Astrocyte of the hippocampus (primary cell): ENCODE results near the gene MICAL3.

Experiments used
- DNase-seq: peaks from one replicate; pipeline ENCODE4 v3.0.0; 2011; ENCODE audit warnings: low read depth, low spot score

The MICAL3 gene

GRCh38 chr22:17955590-17956379, 68.6 kb downstream of the MICAL3 start:
- no peak for DNase-seq

GRCh38 chr22:17954860-17955587, 69.3 kb downstream of the MICAL3 start:
- DNase-seq: no peak

- no peak for DNase-seq
Measured at GRCh38 chr22:17954200-17954859, 70.0 kb downstream of the MICAL3 start.

- no peak for DNase-seq
Measured at GRCh38 chr22:17953147-17953546, 71.2 kb downstream of the MICAL3 start.

GRCh38 chr22:17952273-17952801, 72.0 kb downstream of the MICAL3 start:
- DNase-seq: no peak

GRCh38 chr22:17951315-17951714, 73.0 kb downstream of the MICAL3 start:
- DNase-seq: no peak

- no peak for DNase-seq
Measured at GRCh38 chr22:17950651-17951214, 73.6 kb downstream of the MICAL3 start.

- no peak for DNase-seq
Measured at GRCh38 chr22:17949642-17950473, 74.5 kb downstream of the MICAL3 start.

- no peak for DNase-seq
Measured at GRCh38 chr22:17948101-17948500, 76.3 kb downstream of the MICAL3 start.

- no peak for DNase-seq
Measured at GRCh38 chr22:17946662-17947367, 77.5 kb downstream of the MICAL3 start.

- no peak for DNase-seq
Measured at GRCh38 chr22:17945888-17946648, 78.3 kb downstream of the MICAL3 start.

- DNase-seq: no peak
Measured at GRCh38 chr22:17945156-17945887, 79.0 kb downstream of the MICAL3 start.

GRCh38 chr22:17944256-17944655, 80.1 kb downstream of the MICAL3 start:
- DNase-seq: peak; percentile 72

GRCh38 chr22:17943533-17944249, 80.7 kb downstream of the MICAL3 start:
- DNase-seq: peak; percentile 48

GRCh38 chr22:17942721-17943120, 81.6 kb downstream of the MICAL3 start:
- no peak for DNase-seq

- no peak for DNase-seq
Measured at GRCh38 chr22:17941471-17942406, 82.6 kb downstream of the MICAL3 start.

GRCh38 chr22:17939579-17939978, 84.8 kb downstream of the MICAL3 start:
- DNase-seq: no peak
